Ishikawa (cell line): ENCODE results near the gene SEC16A.

Experiments
- CEBPB ChIP-seq: IDR thresholded peaks from 2 replicates; pipeline ENCODE4 v1.6.1; 2012
- CREB1 ChIP-seq: IDR thresholded peaks from 2 replicates; pipeline ENCODE4 v1.6.1; 2012; ENCODE audit warnings: low read depth
- EGR1 ChIP-seq: IDR thresholded peaks from 2 replicates; pipeline ENCODE4 v1.6.1; 2012
- EP300 ChIP-seq: IDR thresholded peaks from 2 replicates; pipeline ENCODE4 v1.6.1; 2012; ENCODE audit warnings: borderline replicate concordance
- FOXM1 ChIP-seq: IDR thresholded peaks from 2 replicates; pipeline ENCODE4 v1.6.1; 2012; ENCODE audit warnings: low read depth, borderline replicate concordance
- MAX ChIP-seq: IDR thresholded peaks from 2 replicates; pipeline ENCODE4 v1.6.1; 2012
- NFIC ChIP-seq: IDR thresholded peaks from 2 replicates; pipeline ENCODE4 v1.6.1; 2012
- RAD21 ChIP-seq: IDR thresholded peaks from 2 replicates; pipeline ENCODE4 v1.6.1; 2012; ENCODE audit warnings: low read depth
- REST ChIP-seq: IDR thresholded peaks from 2 replicates; pipeline ENCODE4 v1.6.1; 2012; ENCODE audit warnings: low read depth, mild to moderate bottlenecking
- TAF1 ChIP-seq: IDR thresholded peaks from 2 replicates; pipeline ENCODE4 v1.6.1; 2012; ENCODE audit warnings: low read depth, mild to moderate bottlenecking
- TCF12 ChIP-seq: IDR thresholded peaks from 2 replicates; pipeline ENCODE4 v1.6.1; 2012; ENCODE audit warnings: low read depth
- TEAD4 ChIP-seq: IDR thresholded peaks from 2 replicates; pipeline ENCODE4 v1.6.1; 2012
- USF1 ChIP-seq: IDR thresholded peaks from 2 replicates; pipeline ENCODE4 v1.6.1; 2012
- YY1 ChIP-seq: IDR thresholded peaks from 2 replicates; pipeline ENCODE4 v1.6.1; 2012; ENCODE audit warnings: low read depth
- ZBTB7A ChIP-seq: IDR thresholded peaks from 2 replicates; pipeline ENCODE4 v1.6.1; 2012; ENCODE audit warnings: low read depth

Gene SEC16A

DNA sequence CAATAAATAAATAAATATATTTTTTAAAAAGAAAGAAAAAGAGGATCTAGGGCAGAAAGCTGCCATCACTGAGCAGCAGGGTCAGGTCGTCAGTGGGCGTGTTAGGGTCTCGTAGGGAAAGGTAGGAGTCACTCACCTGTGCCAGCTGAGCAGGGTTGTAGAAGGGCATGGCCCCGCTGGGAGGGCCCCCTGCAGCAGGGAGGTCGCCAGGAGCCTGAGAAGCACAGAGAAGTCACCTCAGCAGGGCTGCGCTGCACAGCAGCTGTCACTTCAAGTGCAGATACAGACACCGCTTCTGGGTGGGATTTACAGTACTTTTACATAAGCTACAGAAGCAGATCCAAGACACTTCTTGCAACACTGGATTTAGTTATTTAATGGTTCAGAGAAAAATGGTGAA lies 39.2 kb downstream of the SEC16A start:
- TF ChIP-seq FOXM1, result no peak
- no peak for TF ChIP-seq NFIC
- TF ChIP-seq TEAD4, result no peak
- no peak for TF ChIP-seq MAX
- no peak for TF ChIP-seq USF1
- TF ChIP-seq CEBPB, result no peak
- no peak for TF ChIP-seq TCF12
- TF ChIP-seq YY1, result no peak
- TF ChIP-seq CREB1, result no peak
- TF ChIP-seq RAD21, result no peak
- no peak for TF ChIP-seq TAF1
- no peak for TF ChIP-seq REST
- no peak for TF ChIP-seq ZBTB7A
- TF ChIP-seq EGR1, result no peak
- TF ChIP-seq EP300, result no peak

DNA sequence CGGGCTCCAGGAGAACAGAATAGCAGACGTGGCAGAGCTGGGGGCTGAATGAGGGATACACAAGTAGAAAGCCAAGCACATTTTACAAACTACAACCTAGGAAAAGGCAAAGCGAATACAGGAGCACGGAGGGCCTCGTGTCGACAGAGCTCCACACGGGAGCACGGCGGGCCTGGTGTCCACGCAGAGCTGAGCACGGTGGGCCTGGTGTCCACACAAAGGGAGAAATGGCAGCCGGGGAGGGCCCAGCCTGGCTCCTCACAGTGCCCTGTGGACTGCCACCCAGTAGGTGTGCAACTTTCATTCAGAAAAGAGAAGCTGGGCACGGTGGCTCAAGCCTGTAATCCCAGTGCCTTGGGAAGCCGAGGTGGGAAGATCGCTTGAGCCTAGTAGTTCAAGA lies 39.8 kb downstream of the SEC16A start:
- TF ChIP-seq CEBPB, result no peak
- no peak for TF ChIP-seq ZBTB7A
- TF ChIP-seq REST, result no peak
- no peak for TF ChIP-seq MAX
- no peak for TF ChIP-seq TAF1
- no peak for TF ChIP-seq CREB1
- TF ChIP-seq FOXM1, result no peak
- no peak for TF ChIP-seq YY1
- no peak for TF ChIP-seq TCF12
- TF ChIP-seq TEAD4, result no peak
- no peak for TF ChIP-seq EGR1
- no peak for TF ChIP-seq EP300
- no peak for TF ChIP-seq USF1
- TF ChIP-seq RAD21, result no peak

DNA sequence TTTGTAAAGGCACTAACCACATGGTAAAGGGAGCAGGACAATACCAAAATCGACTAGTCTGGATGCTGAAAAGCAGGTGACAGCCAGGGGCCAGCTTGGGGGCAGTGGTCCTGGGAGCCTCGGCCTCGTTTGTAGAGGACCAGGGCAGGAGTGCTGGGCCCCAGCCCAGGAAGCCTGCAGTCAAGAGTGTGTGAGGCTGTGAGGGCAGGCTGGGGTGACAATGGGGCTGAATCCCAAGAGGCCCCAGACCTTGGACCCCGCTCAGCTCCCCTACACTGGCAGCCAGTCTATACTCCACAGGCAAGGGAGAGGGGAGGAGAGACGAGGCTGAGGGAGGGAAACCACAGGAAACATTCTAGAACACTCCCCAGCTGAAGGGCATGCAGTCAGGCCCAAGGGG lies 40.6 kb downstream of the SEC16A start:
- TF ChIP-seq NFIC (no peak), RAD21 (no peak), YY1 (no peak), EP300 (no peak), REST (no peak), EGR1 (no peak), MAX (no peak), CEBPB (no peak), CREB1 (no peak), USF1 (no peak), TCF12 (no peak), TEAD4 (no peak)

- no peak for TF ChIP-seq NFIC
- no peak for TF ChIP-seq TAF1
- no peak for TF ChIP-seq RAD21
- no peak for TF ChIP-seq TCF12
These were observed 41.1 kb downstream of the SEC16A start for GRCh38 chr9:136441681-136442245.
